HK-2 (cell line): Measurements from ENCODE around the gene MAN2A1.

Experiments
- DNase-seq: peaks from one replicate; pipeline ENCODE4 v3.0.0-alpha.2; 2018; ENCODE audit not compliant: unreplicated experiment

MAN2A1 gene

GRCh38 chr5:109907189-109907588, 217.5 kb downstream of the MAN2A1 start:
- DNase-seq = no peak

- DNase-seq = no peak
These were observed 218.0 kb downstream of the MAN2A1 start for GRCh38 chr5:109907731-109908130.

GRCh38 chr5:109908366-109908765, 218.6 kb downstream of the MAN2A1 start:
- DNase-seq = no peak

- DNase-seq = no peak
These were observed 221.1 kb downstream of the MAN2A1 start for GRCh38 chr5:109910874-109911273.

- no peak for DNase-seq
These were observed 222.0 kb downstream of the MAN2A1 start for GRCh38 chr5:109911731-109912130.

GRCh38 chr5:109914906-109915305, 225.2 kb downstream of the MAN2A1 start:
- DNase-seq = no peak

GRCh38 chr5:109916481-109917153, 226.9 kb downstream of the MAN2A1 start:
- DNase-seq = no peak
